Liver (tissue), 9 donors: ENCODE data around the gene FAM43B. TPM values are rescaled to one million over a fixed set of nuclear protein-coding genes. Genes with fewer than 3 reads are reported as not detected.

Experiments
- DNase-seq: peaks from one replicate; pipeline ENCODE4 v3.0.0-alpha.2; 2017; ENCODE audit warnings: low spot score
- H3K27ac ChIP-seq, 2 donors: one replicate each; pipeline ENCODE4 v1.7.0; 2013; ENCODE audit warnings: inconsistent platforms in 2 of 2, low read length in 2 of 2, control low read depth in 1 of 2, low read depth in 1 of 2, mild to moderate bottlenecking in 1 of 2
- H3K27me3 ChIP-seq, 4 donors: one replicate each; pipeline versions ENCODE4 v1.6.1 to v1.7.0; 2013; ENCODE audit warnings: low read length in 3 of 4, inconsistent platforms in 1 of 4, mild to moderate bottlenecking in 1 of 4, moderate library complexity in 1 of 4; ENCODE audit not compliant: control insufficient read depth in 4 of 4, insufficient read depth in 4 of 4
- H3K36me3 ChIP-seq, 4 donors: one replicate each; pipeline versions ENCODE4 v1.6.1 to v1.7.0; 2013; ENCODE audit warnings: low read length in 3 of 4, mild to moderate bottlenecking in 3 of 4, low read depth in 1 of 4, moderate library complexity in 1 of 4; ENCODE audit not compliant: control insufficient read depth in 4 of 4, insufficient read depth in 3 of 4
- H3K4me1 ChIP-seq, 4 donors: one replicate each; pipeline versions ENCODE4 v1.6.1 to v1.7.0; 2013; ENCODE audit warnings: low read length in 3 of 4, mild to moderate bottlenecking in 3 of 4, moderate library complexity in 1 of 4; ENCODE audit not compliant: control insufficient read depth in 4 of 4, insufficient read depth in 4 of 4
- H3K4me3 ChIP-seq, 3 donors: one replicate each; pipeline versions ENCODE4 v1.6.1 to v1.7.0; 2013; ENCODE audit warnings: low read length in 3 of 3, control low read depth in 1 of 3, low read depth in 1 of 3, mild to moderate bottlenecking in 1 of 3
- H3K9ac ChIP-seq, 2 donors: one replicate each; pipeline ENCODE4 v1.7.0; 2013; ENCODE audit warnings: low read length in 2 of 2, mild to moderate bottlenecking in 2 of 2, moderate library complexity in 2 of 2, control low read depth in 1 of 2, low read depth in 1 of 2
- H3K9me3 ChIP-seq, 4 donors: one replicate each; pipeline versions ENCODE4 v1.6.1 to v1.7.0; 2013; ENCODE audit warnings: low read length in 3 of 4; ENCODE audit not compliant: control insufficient read depth in 4 of 4
- EGR1 ChIP-seq, 2 donors: IDR thresholded peaks; 2 replicates each; pipeline ENCODE4 v1.6.1; 2016 to 2018; ENCODE audit warnings: antibody characterized with exemption in 2 of 2, low read depth in 2 of 2
- FOXA1 ChIP-seq: IDR thresholded peaks from 2 replicates; pipeline ENCODE4 v1.6.1; 2016; ENCODE audit warnings: antibody characterized with exemption
- FOXA2 ChIP-seq: IDR thresholded peaks from 2 replicates; pipeline ENCODE4 v1.6.1; 2016; ENCODE audit warnings: antibody characterized with exemption
- GABPA ChIP-seq, 2 donors: IDR thresholded peaks in 1 of 2; conservative IDR thresholded peaks in 1 of 2; 2 replicates each; pipeline ENCODE4 v1.6.1; 2016; ENCODE audit warnings: antibody characterized with exemption in 2 of 2, mild to moderate bottlenecking in 1 of 2, moderate library complexity in 1 of 2
- HNF4A ChIP-seq, 2 donors: conservative IDR thresholded peaks; 2 replicates each; pipeline ENCODE4 v1.6.1; 2016; ENCODE audit warnings: antibody characterized with exemption in 2 of 2, mild to moderate bottlenecking in 2 of 2
- HNF4G ChIP-seq: IDR thresholded peaks from 2 replicates; pipeline ENCODE4 v1.6.1; 2016; ENCODE audit warnings: antibody characterized with exemption
- JUND ChIP-seq, 2 donors: IDR thresholded peaks; 2 replicates each; pipeline ENCODE4 v1.6.1; 2016; ENCODE audit warnings: antibody characterized with exemption in 2 of 2
- NR2F2 ChIP-seq: IDR thresholded peaks from 2 replicates; pipeline ENCODE4 v1.6.1; 2016; ENCODE audit warnings: antibody characterized with exemption
- RAD21 ChIP-seq, 2 donors: IDR thresholded peaks; 2 replicates each; pipeline ENCODE4 v1.6.1; 2016; ENCODE audit warnings: antibody characterized with exemption in 2 of 2, mild to moderate bottlenecking in 2 of 2
- RXRA ChIP-seq, 2 donors: IDR thresholded peaks; 2 replicates each; pipeline ENCODE4 v1.6.1; 2017 to 2018; ENCODE audit warnings: antibody characterized with exemption in 2 of 2, mild to moderate bottlenecking in 1 of 2
- YY1 ChIP-seq: IDR thresholded peaks from 2 replicates; pipeline ENCODE4 v1.6.1; 2016; ENCODE audit warnings: antibody characterized with exemption, mild to moderate bottlenecking
- WGBS: extraction: QIAGEN DNeasy Blood & Tissue Kit; methylation state at CpG from one replicate; pipeline ENCODE4 v1.1.7; 2013; 5-methylcytosine and 5-hydroxymethylcytosine counted together
- polyA plus RNA-seq, 2 donors: library from polyadenylated mRNA; stranded (reverse) in 1 of 2; unstranded in 1 of 2; fragments of 200-250 nt in 1 of 2; fragments of >200 nt in 1 of 2; fragmentation: Nextera tagmentation in 1 of 2; extraction: Ambion mirVana in 1 of 2; gene quantifications; one replicate each; pipeline versions ENCODE4 v1.2.1 to v1.2.3, GENCODE V29; 2013 to 2015
- total RNA-seq, 2 donors: library from RNA; depleted of rRNA; stranded (reverse); fragments of >200 nt; gene quantifications; one replicate each; pipeline ENCODE4 v1.2.3, GENCODE V29; 2014
- TF ChIP-seq, protein P1 (sequence below): IDR thresholded peaks from 2 replicates; pipeline ENCODE4 v1.6.1; 2016; ENCODE audit warnings: antibody characterized with exemption
- TF ChIP-seq, protein P2 (sequence below): fragments of 150-350 bp; IDR thresholded peaks from 2 replicates; pipeline ENCODE4 v1.5.1; 2017; ENCODE audit warnings: improper control_type of control experiment, low read depth, low read length; ENCODE audit not compliant: missing input control
- TF ChIP-seq, protein P3 (sequence below): IDR thresholded peaks from 2 replicates; pipeline ENCODE4 v1.6.1; 2016; ENCODE audit warnings: antibody characterized with exemption, mild to moderate bottlenecking
- donor health status: healthy.
- donor health status: healthy.
- donor health status: healthy.
- donor health status: healthy.
- donor health status: healthy.

FAM43B gene
- total and polyA plus RNA-seq, 4 donors = 0.06 to 0.09 (median 0.07) TPM

DNA sequence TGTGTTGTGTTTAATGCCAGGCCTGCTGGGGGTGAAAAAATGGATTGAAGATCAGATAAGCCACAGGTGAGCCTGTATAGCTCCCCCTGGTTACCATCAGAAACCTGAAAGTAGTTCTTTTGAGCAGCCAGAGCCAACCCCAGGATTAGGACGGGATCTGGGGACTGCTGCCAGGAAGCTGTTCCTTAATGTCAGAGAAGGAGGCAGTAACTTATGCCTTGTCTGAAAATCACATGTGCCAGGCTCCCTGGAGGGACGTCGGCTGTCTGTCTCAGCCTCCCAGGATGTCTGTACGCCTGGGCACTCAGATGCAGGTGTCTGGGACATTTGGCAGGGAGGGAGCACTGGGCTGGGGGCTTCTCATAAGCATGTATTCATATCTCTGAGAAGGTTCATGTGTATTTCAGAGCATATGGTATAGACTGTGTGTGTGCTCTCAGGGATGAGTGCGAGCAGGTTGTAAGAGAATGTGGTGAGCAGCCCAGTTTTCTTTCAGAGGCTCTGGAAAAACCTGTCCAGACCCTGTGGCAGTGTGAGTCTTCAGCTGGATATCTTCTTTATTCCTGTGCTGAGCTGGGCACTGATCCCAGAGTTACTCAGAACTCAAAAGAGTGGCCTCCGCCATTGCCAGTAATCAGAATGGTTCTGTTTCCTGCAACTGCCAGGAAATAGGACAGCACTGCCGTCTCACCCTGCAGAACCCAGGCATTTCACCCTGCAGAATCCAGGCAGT, 2.8 kb downstream of the FAM43B start:
- Histone ChIP-seq H3K9me3 (no peaks in the 10 kb centered on the region), H3K4me3 (no peak overlapping the region), H3K27me3 (peaks cover 0 to 7% (median 0%) of the 10 kb centered on the region in 4 donors), H3K9ac (no peak overlapping the region), H3K4me1 (peaks cover 5 to 25% (median 9%) of the 10 kb centered on the region in 4 donors), H3K27ac (peak overlapping the region in 1 of 2 donors; percentile 12), H3K36me3 (no peaks in the 10 kb centered on the region)
- DNase-seq = no peak
- 68% methylated on average over 7 of the region's 7 CpGs for WGBS
- TF ChIP-seq RAD21 (IDR thresholded peaks at IDR 0.05) (no peak), RXRA (IDR thresholded peaks at IDR 0.05) (no peak), FOXA2 (no peak), JUND (IDR thresholded peaks at IDR 0.05) (no peak), YY1 (no peak), NR2F2 (no peak), EGR1 (IDR thresholded peaks at IDR 0.05; ENCODE audit: low read depth in 2 of 2) (no peak), FOXA1 (no peak), GABPA (IDR thresholded peaks at IDR 0.05 in 1 of 2, conservative IDR thresholded peaks at IDR 0.05 in 1 of 2) (no peak)
- TF ChIP-seq, protein P1, sequence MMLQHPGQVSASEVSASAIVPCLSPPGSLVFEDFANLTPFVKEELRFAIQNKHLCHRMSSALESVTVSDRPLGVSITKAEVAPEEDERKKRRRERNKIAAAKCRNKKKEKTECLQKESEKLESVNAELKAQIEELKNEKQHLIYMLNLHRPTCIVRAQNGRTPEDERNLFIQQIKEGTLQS = no peak

- Histone ChIP-seq H3K4me3 (no peak overlapping the region), H3K27ac (peak overlapping the region in 1 of 2 donors; percentile 12), H3K27me3 (peaks cover 0 to 7% (median 0%) of the 10 kb centered on the region in 4 donors), H3K9me3 (no peaks in the 10 kb centered on the region), H3K9ac (no peak overlapping the region), H3K4me1 (peaks cover 5 to 25% (median 9%) of the 10 kb centered on the region in 4 donors), H3K36me3 (no peaks in the 10 kb centered on the region)
- DNase-seq = no peak
- WGBS = 75% methylated on average over 4 of the region's 4 CpGs
- TF ChIP-seq HNF4A (conservative IDR thresholded peaks at IDR 0.05) (no peak), HNF4G (no peak), NR2F2 (no peak), RAD21 (IDR thresholded peaks at IDR 0.05) (no peak), RXRA (IDR thresholded peaks at IDR 0.05) (no peak), FOXA1 (no peak)
- TF ChIP-seq, protein P2, sequence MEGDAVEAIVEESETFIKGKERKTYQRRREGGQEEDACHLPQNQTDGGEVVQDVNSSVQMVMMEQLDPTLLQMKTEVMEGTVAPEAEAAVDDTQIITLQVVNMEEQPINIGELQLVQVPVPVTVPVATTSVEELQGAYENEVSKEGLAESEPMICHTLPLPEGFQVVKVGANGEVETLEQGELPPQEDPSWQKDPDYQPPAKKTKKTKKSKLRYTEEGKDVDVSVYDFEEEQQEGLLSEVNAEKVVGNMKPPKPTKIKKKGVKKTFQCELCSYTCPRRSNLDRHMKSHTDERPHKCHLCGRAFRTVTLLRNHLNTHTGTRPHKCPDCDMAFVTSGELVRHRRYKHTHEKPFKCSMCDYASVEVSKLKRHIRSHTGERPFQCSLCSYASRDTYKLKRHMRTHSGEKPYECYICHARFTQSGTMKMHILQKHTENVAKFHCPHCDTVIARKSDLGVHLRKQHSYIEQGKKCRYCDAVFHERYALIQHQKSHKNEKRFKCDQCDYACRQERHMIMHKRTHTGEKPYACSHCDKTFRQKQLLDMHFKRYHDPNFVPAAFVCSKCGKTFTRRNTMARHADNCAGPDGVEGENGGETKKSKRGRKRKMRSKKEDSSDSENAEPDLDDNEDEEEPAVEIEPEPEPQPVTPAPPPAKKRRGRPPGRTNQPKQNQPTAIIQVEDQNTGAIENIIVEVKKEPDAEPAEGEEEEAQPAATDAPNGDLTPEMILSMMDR = no peak
- TF ChIP-seq, protein P3, sequence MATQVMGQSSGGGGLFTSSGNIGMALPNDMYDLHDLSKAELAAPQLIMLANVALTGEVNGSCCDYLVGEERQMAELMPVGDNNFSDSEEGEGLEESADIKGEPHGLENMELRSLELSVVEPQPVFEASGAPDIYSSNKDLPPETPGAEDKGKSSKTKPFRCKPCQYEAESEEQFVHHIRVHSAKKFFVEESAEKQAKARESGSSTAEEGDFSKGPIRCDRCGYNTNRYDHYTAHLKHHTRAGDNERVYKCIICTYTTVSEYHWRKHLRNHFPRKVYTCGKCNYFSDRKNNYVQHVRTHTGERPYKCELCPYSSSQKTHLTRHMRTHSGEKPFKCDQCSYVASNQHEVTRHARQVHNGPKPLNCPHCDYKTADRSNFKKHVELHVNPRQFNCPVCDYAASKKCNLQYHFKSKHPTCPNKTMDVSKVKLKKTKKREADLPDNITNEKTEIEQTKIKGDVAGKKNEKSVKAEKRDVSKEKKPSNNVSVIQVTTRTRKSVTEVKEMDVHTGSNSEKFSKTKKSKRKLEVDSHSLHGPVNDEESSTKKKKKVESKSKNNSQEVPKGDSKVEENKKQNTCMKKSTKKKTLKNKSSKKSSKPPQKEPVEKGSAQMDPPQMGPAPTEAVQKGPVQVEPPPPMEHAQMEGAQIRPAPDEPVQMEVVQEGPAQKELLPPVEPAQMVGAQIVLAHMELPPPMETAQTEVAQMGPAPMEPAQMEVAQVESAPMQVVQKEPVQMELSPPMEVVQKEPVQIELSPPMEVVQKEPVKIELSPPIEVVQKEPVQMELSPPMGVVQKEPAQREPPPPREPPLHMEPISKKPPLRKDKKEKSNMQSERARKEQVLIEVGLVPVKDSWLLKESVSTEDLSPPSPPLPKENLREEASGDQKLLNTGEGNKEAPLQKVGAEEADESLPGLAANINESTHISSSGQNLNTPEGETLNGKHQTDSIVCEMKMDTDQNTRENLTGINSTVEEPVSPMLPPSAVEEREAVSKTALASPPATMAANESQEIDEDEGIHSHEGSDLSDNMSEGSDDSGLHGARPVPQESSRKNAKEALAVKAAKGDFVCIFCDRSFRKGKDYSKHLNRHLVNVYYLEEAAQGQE = no peak
Measured at GRCh38 chr1:20555758-20556120, 3.4 kb downstream of the FAM43B start.
